Endometrial microvascular endothelial cells (primary cell): ENCODE data around the gene FNDC7. TPM values are rescaled to one million over a fixed set of nuclear protein-coding genes. Genes with fewer than 3 reads are reported as not detected.

ENCODE experiments used
- in situ Hi-C: cut with HindIII; loops from 2 replicates; pipeline ENCODE4 v1.10.0; 2017; ENCODE audit warnings: low sequenced_read_pairs, low pct_unique_long_range_greater_than_20kb; ENCODE audit errors: inconsistent ontology term
- total RNA-seq: library from RNA; depleted of rRNA; stranded (reverse); fragments of >200 nt; gene quantifications from one replicate; pipeline ENCODE4 v1.2.3, GENCODE V29; 2015; ENCODE audit errors: inconsistent ontology term

The FNDC7 gene
- total RNA-seq, 1 donor from 2014 or later = not detected

DNA sequence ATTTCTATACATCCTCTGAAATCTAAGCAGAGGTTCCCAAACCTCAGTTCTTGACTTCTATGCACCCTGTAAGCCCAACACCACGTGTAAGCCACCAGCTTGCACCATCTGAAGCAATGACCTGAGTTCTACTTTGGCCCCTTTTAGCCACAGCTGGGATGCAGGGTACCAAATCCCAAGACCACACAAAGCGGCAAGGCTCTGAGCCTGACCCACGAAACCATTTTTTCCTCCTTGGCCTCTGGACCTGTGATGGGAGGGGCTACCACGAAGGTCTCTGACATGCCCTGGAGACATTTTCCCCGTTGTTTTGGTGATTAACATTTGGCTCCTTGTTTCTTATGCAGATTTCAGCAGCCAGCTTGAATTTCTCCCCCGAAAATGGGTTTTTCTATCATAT lies 72.6 kb downstream of the FNDC7 start:
- in situ Hi-C loops = no loop called here

- in situ Hi-C loops = no loop called here
Observed at GRCh38 chr1:108785880-108786279, 73.2 kb downstream of the FNDC7 start.

DNA sequence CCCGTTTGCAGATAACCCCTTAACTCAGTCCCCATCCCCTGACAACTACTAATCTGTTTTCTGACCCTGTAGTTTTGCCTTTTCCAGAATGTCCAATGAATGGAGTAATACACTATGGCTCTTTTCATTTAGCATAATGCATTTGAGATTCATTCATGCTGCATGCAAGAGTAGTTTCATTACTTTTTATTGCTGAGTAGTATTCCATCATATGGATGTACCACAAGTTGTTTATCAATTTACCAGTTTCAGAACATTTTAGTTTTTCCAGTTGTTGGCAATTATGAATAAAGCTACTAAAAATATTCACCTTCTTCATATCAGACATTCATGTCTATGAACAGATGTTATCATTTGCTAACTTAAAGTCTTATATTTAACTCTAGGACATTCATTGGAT lies 79.1 kb downstream of the FNDC7 start:
- in situ Hi-C loops = no loop called here

Other genes starting within 250 kb of the FNDC7 start
- 2.0 TPM for gene EEIG2, start 152.8 kb upstream of the FNDC7 start, total RNA-seq
- gene HENMT1, start 51.8 kb upstream of the FNDC7 start, total RNA-seq = 1.8 TPM
- gene PRPF38B, start 20.6 kb upstream of the FNDC7 start, total RNA-seq = 9.1 TPM
- gene STXBP3, start 33.8 kb downstream of the FNDC7 start, total RNA-seq = 32.1 TPM
- not detected for gene AKNAD1, start 144.2 kb downstream of the FNDC7 start, total RNA-seq
- 26.6 TPM for gene GPSM2, start 164.1 kb downstream of the FNDC7 start, total RNA-seq